ENCODE measurements around the gene PALD1.
"Not testable (repeated sequence)": the region's sequence is repeated elsewhere in the genome, so short reads cannot be mapped to it uniquely, and the experiment has no call there.

The PALD1 gene

GRCh38 chr10:70592746-70593512 lies 114.4 kb downstream of the PALD1 start:
- no peak for FAIRE-seq

- FAIRE-seq: no peak
These were observed 114.9 kb downstream of the PALD1 start for GRCh38 chr10:70593513-70593890.

GRCh38 chr10:70594161-70594560 lies 115.6 kb downstream of the PALD1 start:
- no peak for FAIRE-seq

GRCh38 chr10:70595566-70596016 lies 117.0 kb downstream of the PALD1 start:
- no peak for FAIRE-seq

- no peak for FAIRE-seq
These were observed 117.7 kb downstream of the PALD1 start for GRCh38 chr10:70596110-70596798.

GRCh38 chr10:70596860-70597809 lies 118.6 kb downstream of the PALD1 start:
- FAIRE-seq: no peak

GRCh38 chr10:70597856-70598815 lies 119.6 kb downstream of the PALD1 start:
- FAIRE-seq: no peak

- FAIRE-seq: no peak
These were observed 120.3 kb downstream of the PALD1 start for GRCh38 chr10:70598857-70599295.

- FAIRE-seq: no peak
These were observed 120.8 kb downstream of the PALD1 start for GRCh38 chr10:70599319-70599718.

- FAIRE-seq: no peak
These were observed 121.2 kb downstream of the PALD1 start for GRCh38 chr10:70599791-70600190.

GRCh38 chr10:70600512-70601395 lies 122.2 kb downstream of the PALD1 start:
- no peak for FAIRE-seq

- no peak for FAIRE-seq
These were observed 123.2 kb downstream of the PALD1 start for GRCh38 chr10:70601746-70602145.

GRCh38 chr10:70602665-70603448 lies 124.3 kb downstream of the PALD1 start, which contains the start of gene PRF1:
PRF1 (minus strand) TSS chr10:70602741; CDS start chr10:70600902, 1,839 bp downstream.
- FAIRE-seq: no peak

- FAIRE-seq: no peak
These were observed 124.9 kb downstream of the PALD1 start for GRCh38 chr10:70603449-70603801.

- FAIRE-seq: no peak
These were observed 125.5 kb downstream of the PALD1 start for GRCh38 chr10:70604106-70604505.

- FAIRE-seq: no peak
These were observed 126.6 kb downstream of the PALD1 start for GRCh38 chr10:70605161-70605560.

- no peak for FAIRE-seq
These were observed 129.4 kb downstream of the PALD1 start for GRCh38 chr10:70607936-70608335.

- FAIRE-seq: no peak
These were observed 135.4 kb downstream of the PALD1 start for GRCh38 chr10:70613941-70614340.

GRCh38 chr10:70614364-70614763 lies 135.8 kb downstream of the PALD1 start:
- FAIRE-seq: not testable (repeated sequence)

- FAIRE-seq: no peak
These were observed 136.6 kb downstream of the PALD1 start for GRCh38 chr10:70615211-70615610.
